PC-3 (cell line): ENCODE results near the gene AEN.

Experiments used
- CTCF ChIP-seq: fragments of 300-600 bp; sonication (generic); conservative IDR thresholded peaks from 2 replicates; pipeline ENCODE4 v1.5.1; 2017; ENCODE audit warnings: antibody characterized with exemption, low read depth, mild to moderate bottlenecking, low read length
- EZH2 ChIP-seq: fragments of 300-600 bp; sonication (generic); IDR thresholded peaks from one replicate; pipeline ENCODE4 v1.6.1; 2017; ENCODE audit warnings: antibody characterized with exemption, mild to moderate bottlenecking, low read length; ENCODE audit not compliant: unreplicated experiment
- EZH2phosphoT487 ChIP-seq: fragments of 300-600 bp; sonication (generic); IDR thresholded peaks from 2 replicates; pipeline ENCODE4 v1.6.1; 2018; ENCODE audit warnings: mild to moderate bottlenecking, antibody characterized with exemption, low read length, borderline replicate concordance

DNA sequence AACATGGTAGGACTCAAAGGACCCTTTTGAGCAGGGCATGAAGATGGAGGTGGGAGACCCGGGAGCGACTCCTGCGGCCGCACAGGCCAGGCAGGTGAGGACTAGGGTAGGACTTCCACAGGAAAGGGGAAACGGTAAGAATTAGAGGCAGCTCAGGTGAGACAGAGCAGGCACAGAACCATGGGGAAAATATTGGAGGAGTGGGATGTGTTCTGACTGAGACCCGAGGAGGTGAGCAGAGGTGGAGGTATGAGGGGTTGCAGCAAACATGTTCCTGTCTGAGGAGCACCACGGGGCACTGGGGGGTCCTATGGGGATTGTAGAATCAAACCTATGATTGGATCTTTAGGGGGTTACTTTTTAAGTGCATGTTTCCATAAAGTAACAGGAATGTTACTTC, 16.3 kb downstream of the AEN start:
- TF ChIP-seq CTCF (no peak), EZH2 (no peak), EZH2phosphoT487 (no peak)
